Dermis microvascular lymphatic vessel endothelial cell (primary cell): ENCODE data around the gene NFASC. TPM values are rescaled to one million over a fixed set of nuclear protein-coding genes. Genes with fewer than 3 reads are reported as not detected.
A peak's percentile ranks its signal among the peaks of the same experiment; 100 is the strongest.

Source experiments
- DNase-seq, 2 donors: peaks; one replicate each; pipeline versions ENCODE4 v3.0.0 to v3.0.0-alpha.2; 2010; ENCODE audit warnings: low read depth in 2 of 2
- total RNA-seq: library from RNA; depleted of rRNA; stranded (reverse); fragments of >200 nt; gene quantifications from 2 replicates; pipeline ENCODE4 v1.2.1, GENCODE V29; 2014

NFASC gene
- total RNA-seq, 1 donor from 2014 or later: under 0.01 TPM

DNA sequence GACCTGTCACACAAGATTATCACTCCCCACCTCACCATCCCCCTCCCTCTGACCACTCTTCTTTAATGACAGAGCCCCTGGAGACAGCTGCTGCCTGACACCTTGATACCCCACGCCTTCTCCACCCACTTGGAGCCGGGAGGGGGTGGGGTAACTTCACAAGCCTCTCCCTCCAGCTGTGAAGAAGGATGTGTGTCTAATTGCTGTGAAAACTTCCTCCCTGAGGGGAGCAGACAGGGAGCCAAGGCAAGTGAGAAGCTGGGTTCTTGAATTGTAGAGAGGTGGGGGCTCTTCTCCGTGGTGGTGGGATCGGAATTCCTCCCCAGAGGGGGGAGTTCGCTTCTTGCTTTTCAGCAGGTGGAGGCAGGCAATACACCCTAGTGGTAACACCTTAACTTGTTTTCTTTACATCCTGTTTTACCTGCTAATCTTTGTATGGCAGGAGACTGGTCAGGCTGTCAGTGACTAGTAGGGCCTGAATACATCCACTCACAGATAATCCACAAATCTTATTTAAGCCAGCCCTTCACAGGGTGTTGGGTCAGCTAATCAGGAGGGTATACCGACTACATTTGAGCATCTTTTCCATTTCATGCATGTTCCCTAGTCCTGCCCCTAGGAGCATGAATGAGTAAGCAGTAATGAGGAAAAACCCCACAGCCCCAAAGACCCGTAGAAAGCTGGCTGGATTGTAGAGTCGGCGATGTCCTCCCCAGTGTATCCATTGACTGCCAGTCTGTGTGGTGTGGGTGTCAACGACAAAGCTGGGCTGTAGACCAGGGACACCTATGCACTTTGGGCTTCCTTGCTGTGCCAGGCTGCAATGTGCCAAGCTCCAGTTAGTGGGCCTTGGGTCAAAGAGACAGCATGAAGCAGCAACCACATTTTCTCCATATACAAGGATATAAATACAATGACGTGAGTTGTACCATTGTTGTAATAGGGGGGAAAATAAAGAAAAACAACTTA lies 57.3 kb downstream of the NFASC start:
- no peak for DNase-seq

DNA sequence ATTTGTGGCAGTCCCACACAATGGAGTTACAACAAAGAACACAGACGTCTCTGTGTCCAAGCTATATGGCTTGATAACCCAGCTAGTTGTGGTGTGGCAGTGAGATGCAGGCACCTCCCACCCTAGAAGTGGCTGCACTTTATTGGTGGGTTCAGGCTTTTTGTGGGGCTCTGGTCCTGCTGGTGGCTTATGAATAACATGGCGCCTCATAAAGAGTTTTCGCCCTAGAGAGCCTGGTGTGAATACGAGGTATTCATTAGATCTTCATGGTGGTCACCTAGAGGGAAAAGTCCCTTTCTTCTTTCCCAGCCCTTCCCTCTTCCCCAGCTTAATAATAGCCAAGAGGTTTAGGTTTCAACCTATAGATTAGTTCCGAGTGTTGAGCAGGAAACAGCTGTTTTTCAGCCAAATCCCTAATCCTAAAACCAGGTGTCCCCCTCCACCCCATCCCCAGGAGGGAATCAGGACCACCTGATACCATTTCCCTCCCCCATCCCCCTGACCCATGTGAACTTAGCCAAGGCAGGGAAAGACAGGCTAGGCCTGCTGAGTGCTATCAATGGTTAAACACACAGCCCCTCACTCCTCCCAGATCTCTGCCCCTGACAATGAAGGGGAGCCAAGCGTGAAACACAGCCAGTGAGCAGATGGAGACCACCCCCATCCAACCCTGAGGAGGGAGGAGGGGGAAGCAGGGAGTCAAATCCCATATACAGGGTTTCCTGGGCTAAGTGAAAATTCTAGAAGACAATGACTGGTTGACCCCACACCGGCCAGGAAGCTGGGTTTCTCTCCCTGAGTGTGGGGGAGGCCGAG lies 58.2 kb downstream of the NFASC start:
- DNase-seq: no peak

DNA sequence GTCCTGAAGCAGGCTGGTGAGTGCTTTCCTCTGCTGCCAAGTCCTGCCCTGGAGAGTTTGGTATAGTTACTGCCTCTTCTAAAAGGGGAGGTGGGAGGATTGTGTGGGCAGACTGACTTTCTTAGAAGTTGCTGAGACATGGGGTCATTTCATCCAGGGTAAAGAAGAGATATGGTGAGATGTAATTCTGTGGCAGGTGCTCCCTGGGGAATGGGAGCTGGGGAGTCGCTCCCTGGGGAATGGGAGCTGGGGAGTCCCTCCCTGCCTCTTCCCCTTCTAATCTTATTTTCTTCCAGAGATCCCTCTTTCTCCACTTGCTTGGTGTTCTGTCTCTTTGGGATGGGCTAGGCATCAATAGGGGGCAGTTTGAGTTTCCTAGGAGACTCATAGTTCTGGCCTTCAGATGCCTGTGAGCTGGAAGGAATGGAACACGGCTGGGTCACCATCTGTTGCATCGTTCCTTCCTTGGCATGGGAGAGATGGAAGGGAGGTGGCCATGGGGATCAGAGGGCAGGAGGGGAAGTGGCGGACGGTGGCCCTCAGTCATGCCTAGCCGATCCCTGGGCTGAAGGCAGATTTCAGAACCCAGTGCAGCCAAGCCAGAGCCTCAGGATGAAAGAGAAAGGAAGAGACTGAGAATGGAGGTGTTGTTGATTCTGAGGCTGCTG lies 59.0 kb downstream of the NFASC start:
- DNase-seq: no peak

DNA sequence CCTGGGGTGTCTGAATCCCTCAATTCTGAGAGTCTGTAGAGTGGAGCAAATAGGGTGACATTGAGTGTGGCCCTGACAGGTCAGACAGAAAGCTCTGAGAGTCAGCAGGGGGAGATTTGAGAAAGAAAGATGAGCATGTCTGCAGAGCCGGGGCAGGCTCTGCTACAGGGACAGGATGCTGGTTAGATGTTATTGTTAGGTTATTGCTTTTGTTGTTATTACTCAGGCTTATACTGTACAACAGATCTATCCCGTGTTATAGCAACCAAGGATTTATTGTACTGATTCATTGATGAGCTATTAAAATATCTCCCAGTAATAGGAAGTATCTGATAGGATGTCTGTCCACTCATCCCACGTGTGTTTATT lies 59.5 kb downstream of the NFASC start:
- DNase-seq: no peak

DNA sequence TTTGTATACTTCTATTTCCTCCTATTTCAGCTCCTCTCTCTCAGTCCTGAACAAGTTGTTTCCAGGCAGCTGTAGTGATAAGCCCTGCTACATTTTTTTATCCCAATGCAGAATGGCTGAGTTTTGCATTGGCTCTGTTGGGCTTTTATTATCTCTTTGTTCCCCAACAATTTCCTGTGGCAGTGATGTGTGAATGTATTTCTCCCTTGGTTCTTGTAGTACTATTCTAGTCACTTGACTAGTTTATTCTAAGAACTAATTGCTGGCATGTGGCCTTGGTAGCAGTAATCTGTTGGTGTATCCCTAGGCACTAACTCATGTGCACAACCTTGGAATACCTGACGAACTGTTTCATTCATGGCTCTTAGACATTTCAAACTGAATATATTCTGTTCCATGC lies 60.7 kb downstream of the NFASC start:
- no peak for DNase-seq

DNA sequence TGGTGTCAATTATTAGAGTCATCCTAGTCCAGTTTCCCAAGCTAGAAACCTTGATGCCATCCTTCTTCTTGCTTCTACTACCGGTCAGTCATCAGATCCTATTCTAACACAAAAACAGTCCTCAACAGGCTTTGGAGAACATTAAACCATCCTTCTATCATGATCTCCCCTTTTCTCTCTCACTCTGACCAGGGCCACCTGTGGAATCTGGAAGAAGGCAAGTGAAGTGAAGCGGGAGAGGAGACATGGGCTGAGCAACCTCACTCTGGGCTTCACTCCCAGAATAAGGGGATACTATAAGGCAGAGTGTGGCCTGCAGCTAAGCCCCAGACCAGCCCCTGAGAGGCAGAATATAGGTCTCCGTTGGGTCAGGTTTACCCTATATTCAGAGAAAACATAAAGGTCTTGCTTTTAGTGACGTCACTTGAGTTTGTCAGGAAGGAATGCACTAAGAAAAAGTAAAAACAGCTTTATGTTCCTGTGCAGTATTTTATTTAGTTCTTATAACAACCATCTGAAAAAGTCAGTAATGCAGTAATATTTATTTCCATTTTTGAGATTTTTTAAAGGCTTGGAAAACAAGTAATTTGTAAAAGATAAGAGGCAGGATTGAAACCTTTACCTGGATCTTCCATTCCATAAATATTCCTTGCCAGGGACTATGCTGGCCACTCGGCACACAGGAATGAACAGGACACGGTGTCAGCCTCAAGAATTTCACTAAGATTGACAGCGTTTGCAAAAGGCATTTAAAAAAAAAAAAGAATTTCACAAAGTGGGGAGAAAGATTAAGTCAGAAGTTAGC lies 61.3 kb downstream of the NFASC start:
- DNase-seq: no peak

DNA sequence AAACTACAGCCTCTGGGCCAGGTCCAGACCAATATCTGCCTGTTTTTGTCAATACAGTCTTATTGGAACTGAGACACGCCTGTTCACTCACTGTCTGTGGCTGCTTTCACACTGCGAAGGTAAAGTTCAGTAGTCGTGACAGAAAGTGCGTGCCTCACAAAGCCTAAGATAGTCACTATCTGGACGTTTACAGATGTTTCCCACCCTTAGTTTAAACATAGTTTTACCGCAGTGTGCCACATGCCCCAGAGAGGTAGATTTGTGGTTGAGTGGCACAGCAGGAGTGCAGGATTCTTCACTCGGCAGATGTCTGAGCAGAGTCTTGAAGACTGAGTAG lies 61.9 kb downstream of the NFASC start:
- no peak for DNase-seq

DNA sequence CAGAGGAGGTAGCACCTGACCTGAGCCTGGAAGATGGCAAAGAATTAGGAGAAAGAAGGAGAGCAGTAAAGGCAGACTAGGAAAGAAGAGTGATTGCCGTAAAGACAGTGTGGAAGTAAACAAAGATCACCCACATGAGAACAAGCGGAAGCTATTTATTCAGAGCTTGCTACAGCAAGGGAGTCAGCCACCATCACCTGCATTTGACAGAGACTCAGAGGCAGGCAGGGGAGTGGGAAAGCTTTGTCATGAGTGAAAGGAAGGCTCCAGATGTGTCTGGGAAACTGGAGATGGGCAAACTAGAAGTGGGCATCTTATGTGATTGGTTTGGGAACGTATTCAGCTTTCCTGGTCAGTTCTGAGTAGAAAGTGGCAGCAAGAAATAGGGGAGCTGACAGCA lies 64.5 kb downstream of the NFASC start:
- no peak for DNase-seq

DNA sequence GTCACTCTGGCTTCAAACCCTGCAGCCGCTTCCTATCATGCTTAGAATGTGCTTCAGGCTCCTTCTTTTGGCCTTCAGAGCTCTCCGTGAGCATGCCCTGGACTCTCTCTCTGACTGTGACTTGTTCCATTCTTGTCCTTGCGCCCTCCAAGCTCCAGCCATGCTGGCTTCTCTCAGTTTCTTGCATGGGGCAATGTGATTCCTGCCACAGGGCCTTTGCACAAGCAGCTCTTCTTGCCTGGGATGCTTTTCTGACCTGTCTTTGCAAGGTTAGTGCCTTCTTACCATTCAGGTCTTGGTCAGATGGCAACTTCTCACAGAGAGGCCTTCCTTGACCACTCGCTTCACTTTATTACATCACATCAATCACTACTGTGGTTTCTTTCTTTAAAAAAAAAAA lies 66.1 kb downstream of the NFASC start:
- no peak for DNase-seq

DNA sequence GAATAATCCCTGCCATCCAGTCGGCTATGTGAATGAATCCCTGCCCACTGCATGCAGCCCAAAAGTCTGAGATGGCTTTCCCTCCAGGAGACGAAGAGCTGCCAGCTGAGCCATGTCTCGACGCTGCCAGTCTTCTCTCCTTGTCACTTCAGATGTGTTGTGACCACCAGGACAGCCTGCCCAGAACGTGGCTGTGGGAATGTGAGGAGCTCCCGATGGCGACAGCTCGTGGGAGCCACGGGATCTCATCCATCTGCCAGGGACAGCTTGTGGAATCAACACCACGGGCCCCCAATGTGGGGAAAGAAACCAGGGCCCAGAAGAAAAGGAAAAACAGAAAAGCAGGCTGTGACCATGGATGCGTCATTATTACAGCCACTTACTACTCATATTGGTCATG lies 67.2 kb downstream of the NFASC start:
- no peak for DNase-seq

DNA sequence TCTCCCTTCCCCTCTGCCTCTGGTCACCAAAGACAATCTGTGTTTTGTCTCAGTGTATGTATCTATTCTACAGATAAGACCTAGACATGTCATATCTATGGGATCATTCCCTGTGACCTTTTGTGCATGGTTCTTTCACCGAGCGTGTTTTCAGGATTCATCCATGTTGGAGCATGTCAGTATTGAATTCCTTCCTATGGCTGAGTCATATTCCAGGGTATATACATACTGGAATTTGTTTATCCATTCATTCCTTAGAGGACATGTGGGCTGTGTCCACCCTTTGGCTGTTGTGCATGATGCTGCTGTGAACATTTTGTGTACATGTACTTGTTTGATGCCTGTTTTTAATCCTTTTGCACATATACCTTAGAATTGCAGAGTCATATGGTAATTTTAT lies 69.9 kb downstream of the NFASC start:
- no peak for DNase-seq

DNA sequence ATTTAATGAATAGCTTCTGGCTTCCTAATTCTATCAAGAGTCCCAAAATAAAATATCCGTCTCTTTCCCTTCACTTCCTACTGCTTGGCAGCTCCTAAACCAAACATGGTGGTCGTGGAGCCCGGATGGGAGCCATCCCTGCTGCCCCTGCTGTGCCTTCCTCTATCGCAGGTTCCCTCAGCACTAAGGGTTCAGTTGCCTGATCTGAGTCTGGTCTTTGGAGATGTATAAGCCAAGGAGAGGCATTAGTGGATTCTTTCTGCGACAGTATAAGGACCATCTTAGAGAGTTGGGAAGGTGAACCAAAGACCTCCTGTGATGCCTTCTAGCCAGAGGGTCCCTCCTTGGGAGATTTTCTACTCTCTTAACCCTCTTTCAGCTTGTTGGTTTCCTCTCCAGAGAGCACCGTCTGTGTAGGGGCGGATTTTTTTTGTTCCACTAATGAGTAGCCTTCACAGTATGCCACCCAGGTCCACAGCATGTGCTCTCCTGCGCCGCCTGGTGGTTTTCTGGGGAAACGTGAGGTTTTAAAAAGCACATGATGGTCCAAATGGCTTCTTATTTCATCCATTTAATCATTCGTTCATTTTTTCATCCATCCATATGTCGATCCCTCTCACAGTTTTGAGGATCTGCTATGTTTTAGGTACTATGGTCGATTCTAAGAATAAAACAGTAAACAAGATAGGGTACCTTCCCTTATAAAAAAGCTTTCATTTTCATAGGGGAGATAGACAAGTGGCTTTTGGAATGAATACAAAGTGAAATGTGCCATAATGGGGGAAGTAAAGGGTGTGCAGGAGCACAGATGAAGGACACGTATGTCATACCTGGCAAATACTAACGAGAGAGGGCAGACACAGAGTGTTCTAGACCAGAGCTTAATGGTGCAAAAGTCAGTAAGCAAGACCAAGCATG lies 71.0 kb downstream of the NFASC start:
- DNase-seq: peak; percentile 34 to 52

DNA sequence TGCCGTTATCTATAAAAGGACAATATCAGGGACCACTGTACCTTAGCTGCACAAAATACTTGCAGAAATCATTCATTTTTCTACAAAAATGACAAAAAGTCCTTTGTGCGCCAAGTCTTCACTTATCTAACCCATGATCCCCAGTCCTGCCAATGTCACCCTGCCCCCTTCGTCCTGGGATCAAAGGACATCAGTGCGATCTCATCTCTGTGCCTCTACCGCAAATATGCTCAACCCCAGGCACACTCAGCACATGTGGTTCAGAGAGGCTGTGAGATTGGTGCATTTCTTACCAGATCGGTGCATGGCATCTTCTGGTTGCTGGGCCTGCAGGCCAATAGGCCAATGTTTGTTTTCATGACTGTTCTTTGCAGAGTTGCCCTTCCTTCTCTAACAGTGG lies 72.8 kb downstream of the NFASC start:
- DNase-seq: no peak

DNA sequence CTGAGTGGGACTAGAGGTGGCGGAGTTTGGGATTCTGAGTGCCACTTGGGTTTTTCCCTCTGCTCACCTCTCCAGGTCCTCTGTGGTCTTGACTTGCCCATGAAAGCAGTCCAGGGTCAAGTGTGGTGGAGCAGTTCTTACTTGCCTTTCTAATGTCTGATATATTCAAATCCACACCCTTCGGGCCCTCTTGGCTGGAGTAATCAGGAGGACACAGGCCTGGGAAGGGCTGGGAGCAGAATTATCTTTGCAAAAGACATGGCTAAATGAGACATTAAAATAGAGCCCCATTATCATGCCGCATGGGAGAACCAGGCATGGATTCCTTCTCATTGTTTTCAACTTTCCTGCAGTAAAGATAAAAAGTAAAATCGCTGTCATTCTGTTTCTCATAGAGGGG lies 74.0 kb downstream of the NFASC start:
- no peak for DNase-seq

DNA sequence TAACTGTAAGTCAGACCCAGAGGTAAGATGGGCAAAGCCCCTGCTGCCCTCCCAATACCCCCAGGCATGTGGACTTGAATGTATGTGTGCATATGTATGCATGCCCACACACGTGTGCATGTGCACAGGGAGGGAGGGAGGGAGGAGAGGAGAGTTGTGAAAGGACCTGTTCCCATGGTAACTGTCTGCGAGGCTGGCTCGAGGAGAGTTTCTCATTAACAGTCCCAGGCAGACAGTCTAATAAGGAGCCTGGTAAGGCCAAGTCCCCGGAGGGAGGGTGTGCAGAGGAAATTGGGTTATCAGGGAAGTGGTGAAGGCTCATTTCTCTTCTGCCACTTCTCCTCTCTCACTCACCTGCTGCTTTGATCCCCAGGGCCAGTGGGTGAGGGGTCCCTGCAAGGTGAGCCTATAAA lies 74.9 kb downstream of the NFASC start:
- no peak for DNase-seq

DNA sequence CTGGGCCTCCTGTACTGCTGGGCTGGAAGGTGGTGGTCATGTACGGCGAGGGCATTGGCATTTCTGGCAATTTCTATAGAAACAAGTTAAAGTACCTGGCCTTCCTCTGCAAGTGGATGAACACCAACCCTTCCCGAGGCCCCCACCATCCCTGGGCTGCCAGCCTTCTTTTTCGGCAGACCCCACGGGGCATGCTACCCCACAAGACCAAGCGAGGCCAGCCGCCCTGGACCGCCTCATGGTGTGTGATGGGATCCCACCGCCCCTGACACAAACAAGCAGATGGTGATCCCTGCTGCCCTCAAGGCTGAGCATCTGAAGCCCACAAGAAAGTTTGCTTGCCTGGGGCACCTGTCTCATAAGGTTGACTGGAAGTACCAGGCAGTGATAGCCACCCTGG lies 76.0 kb downstream of the NFASC start:
- DNase-seq: no peak

DNA sequence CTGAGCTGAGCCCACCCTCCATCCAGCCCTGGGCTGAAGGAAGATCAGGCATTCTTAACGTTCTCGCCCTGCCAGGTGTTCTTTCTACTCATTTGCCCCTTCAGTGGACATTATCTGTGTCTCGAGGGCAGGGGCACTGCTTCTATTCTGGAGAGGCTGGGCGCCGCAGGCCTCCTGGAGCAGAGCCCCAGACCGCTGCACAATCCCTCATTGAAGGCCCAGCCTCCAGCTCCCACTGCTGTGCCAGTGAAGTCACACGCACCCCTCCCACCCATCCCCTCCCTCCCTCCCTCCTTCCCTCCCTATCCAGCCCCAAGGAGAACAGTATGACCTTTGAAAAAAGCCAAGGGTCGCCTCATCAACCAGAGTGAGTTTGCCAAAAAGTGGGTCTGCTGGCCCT lies 76.7 kb downstream of the NFASC start:
- DNase-seq: no peak

DNA sequence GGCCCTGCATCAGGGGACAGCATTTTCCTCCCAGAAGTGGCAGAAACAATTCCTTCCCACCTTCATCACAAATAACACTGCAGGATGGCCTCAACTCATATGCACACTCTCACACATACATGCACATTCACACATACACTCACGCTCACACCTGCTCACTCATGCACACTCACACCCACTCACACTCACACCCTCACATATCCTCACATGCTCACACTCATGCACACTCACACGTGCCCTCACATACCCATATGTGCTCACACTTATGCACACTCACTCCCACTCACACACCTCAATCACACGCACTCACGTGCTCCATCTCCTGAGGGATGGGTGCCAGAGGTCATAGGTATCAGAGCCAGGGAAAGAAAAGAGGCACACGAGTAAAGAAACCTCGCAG lies 77.1 kb downstream of the NFASC start:
- DNase-seq: no peak

DNA sequence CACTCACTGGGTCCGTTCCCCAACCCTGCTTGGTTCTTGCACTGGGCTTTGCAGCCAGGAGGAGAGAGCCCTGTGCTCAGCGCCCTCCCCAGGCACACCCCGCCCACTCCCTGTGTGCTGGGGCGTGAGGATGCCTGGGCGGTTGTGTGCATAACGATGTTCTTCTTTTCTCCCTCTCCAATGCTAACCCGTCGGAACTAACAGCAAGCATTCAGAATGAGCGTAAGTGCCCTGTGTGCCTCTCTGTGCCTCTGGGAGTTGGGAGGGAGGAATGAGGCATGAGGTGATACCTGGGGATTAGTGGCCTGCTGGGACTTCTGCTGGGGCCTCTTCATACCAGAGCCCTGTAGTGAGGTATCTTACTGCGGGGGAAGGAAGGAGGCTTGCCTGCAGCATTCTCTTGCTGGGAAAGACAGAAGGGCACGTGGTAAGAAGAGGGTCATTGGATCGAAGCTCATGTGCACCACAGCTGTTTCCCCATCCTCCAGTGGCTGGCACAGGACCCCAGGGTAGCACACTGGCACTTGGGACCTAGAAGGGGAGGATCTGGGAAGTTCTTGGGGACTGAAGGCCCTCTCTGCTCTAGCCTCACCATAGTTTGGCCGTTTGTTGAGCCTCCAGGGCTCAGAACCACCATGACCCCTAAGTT lies 79.8 kb downstream of the NFASC start:
- no peak for DNase-seq
